GM19023 (cell line): ENCODE measurements around the gene CNTN5.
A peak's percentile ranks its signal among the peaks of the same experiment; 100 is the strongest.

Experiments used
- ATAC-seq: cut with Tn5 transposase; IDR thresholded peaks from one replicate; pipeline ENCODE4 v1.9.1; 2021; ENCODE audit warnings: mild to moderate bottlenecking, moderate library complexity; ENCODE audit not compliant: unreplicated experiment

Gene CNTN5

DNA sequence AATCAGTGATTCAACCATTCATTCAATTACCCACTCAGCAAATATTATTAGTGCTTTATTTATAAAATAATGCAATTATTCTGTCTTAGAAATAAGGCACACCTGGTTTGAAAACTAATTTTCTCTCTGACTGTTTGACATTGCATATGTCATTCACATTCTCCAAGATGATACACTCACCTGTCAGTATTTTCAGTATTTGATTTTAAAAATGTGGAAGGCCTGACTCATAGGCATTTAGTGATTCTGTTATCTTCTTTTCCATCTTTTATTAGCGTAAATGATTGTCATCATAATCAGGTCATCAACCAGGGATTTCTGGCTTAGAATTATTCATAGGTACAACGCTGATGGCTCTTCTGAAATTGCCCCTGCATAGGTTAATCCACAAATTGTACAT, 480.9 kb downstream of the CNTN5 start:
- no peak for ATAC-seq

DNA sequence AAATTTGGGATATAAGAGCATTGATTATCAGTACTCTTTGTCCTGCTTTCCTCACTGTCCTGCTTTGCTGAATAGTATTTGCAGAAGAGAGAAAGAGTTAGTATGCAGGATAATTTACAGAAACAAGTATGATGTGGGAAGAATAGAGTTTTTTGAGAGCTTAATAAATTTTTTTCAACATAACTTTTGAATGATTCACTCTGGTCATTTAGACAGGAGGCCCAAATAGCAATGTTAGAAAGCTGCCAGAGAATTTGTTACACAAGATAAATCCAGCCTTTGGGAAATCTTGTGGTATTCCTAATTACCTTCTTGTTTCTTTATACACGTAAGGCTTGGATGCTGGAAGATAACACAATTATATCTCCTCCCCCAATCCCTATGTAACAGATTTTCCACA, 484.6 kb downstream of the CNTN5 start:
- no peak for ATAC-seq

DNA sequence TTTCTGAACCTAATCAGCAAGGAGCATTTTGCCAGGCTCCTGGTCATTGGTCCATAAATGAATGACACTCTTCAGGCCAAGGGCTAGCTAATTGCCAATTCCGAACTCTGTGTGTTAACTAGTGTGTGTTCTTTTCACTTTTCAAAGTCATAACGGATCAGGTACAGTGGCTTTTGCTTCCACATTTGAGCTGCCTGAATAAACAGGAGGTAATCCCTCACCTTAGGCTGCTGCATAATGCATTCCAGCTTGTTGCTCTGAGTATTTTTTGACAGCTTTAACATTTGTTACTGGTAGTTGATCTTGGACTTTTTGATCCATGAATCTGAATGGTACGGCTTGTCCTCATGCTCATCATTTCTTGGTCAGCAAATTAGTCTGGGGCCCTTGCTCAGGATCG, 485.1 kb downstream of the CNTN5 start:
- no peak for ATAC-seq

DNA sequence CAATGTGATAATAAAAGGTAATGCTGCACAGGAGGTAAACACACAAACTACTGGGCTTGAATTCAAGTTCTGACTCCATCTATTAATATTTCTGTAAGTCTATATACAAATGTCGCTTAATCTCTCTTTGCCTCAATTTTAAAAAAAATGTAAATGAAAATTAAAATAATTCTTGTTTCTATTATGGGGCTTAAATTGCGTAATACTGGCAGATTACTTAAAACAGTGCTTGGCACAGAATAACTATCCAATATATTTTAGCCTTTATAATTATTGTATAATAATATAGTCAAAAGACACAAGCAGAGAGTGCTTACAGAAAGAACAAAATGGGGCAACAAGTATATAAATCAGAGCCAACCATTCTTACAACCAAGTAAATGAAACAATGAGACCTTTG, 489.1 kb downstream of the CNTN5 start:
- ATAC-seq: no peak

DNA sequence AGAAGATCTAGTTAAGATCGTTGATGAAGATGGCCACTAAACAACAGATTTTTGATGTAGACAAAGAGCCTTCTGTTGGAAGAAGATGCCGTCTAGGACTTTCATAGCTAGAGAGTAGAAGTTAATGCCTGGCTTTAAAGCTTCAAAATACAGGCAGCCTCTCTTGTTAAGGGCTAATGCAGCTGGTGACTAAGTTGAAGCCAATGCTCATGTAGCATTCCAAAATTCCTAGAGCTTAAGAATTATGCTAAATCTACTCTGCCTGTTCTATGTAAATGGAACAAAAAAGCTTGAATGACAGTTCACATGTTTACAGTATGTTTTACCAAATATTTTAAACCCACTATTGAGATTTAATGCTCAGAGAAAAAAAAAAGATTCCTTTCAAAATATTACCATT, 492.6 kb downstream of the CNTN5 start:
- no peak for ATAC-seq

DNA sequence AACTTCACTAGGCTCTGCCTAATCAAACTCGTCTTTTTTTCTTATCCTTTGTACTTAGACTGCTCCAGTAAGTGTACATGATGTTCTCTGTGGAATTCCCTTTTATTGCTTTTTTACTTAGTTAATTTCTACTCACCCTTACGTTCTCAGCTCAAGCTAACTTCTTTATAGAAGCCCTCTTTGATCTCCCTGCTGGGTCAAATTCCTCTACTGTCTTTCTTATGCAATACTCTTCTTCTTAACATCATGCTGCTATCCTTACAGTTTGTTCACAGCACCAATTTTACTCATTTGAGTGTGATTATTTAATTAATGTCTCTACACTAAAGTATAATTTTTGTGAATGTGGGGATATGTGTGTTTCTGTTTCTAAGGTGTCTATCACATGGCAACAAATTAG, 498.3 kb downstream of the CNTN5 start:
- ATAC-seq: no peak

DNA sequence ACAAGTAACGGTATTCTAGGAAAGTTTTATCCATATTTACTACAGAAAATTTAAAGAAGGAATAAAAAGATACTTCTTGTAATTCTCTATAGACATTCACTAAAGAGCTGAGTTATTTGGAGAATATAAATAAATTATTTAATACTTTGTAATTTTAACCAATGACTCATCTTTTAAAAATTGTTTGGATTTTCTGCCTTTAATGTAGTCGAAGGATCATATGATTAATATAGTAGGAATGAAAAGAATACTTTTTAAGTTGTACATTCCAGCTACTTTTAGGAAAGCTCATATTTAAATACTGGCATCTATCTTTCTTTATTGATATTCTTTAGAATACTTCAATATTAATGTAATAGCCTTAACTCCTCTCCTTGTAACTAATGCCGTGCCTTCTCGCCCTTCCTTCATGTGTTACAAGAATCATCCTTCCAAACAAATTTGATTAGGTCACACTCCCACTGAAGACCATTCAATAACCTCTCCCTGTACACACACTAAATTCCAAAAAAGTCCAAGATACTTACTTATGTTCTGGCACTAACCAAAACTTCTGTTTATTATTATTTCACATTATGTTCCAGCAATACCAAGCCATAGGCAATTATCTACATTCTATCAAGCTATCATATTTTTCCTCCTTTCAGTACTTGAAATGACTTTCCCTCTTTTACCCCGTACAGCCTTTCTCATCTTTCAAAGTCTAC, 501.9 kb downstream of the CNTN5 start:
- no peak for ATAC-seq

DNA sequence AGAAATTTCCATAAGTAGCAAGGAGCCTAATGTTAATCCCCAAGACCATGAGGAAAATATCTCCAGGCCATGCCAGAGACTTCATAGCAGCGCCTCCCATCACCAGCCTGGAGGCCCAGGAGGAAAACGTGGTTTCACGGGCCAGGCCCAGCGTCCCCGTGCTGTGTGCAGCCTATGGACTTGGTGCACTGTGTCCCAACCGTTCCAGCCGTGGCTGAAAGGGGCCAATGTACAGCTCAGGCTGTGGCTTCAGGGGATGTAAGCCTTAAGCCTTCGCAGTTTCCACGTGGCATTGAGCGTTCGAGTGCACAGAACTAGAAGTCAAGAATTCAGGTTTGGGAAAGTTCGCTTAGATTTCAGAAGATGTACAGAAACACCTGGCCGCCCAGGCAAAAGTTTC, 510.7 kb downstream of the CNTN5 start:
- no peak for ATAC-seq

DNA sequence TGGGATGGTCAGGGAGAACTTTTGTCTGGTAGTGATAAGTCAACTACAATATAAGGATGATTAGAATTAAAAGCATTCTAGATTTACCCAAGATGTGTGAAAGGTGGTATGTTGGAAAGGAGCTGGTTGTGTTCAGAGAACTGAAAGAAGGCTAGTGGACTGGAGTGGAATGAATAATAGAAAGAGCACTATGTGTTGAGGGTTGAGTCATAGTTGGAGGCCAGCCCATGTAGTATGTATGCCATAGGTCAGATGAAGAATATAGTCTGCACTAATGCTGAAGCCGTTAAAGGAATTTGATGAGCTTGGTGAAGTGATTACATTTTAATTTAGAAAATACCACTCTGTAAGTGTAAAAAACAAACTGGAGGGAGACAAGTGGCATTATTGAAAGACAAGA, 514.1 kb downstream of the CNTN5 start:
- peak; percentile 62 for ATAC-seq

DNA sequence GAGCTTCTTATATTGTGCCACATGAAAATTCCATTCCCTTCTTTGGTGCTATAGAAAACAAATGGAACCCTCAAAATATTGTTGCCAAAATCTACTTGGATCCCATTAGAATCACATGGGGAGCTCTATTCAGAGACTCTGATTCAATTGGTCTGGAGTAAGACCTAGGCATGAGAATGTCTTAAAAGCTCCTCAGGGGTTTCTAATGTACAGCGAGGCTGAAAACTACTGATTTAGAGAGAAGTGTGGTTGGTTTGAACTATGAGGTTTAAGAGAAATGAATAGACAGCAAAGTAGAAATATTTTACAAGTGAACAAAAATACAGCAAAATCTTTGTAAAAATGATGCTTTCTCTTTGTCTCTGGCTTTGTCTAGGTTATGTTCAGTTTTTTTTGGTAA, 514.7 kb downstream of the CNTN5 start:
- ATAC-seq: peak; percentile 60

DNA sequence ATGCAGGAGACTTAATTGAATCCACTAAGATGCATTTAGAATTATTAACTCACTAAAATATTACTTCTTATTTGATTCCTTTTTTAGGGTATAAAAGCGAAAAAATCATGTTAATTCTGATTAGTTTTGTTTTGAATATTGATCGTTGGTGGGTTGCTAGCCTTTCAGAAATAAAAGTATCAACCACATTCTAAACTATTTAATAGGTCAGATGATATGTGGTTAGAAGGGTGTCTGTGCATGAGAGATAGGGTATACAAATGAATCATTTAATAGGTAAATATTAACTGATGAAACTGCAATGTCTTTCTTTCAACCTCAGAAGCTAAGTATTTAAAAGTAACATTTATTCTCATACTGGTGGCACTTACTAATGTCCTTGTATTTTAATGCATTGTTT, 515.1 kb downstream of the CNTN5 start:
- peak; percentile 57 for ATAC-seq

DNA sequence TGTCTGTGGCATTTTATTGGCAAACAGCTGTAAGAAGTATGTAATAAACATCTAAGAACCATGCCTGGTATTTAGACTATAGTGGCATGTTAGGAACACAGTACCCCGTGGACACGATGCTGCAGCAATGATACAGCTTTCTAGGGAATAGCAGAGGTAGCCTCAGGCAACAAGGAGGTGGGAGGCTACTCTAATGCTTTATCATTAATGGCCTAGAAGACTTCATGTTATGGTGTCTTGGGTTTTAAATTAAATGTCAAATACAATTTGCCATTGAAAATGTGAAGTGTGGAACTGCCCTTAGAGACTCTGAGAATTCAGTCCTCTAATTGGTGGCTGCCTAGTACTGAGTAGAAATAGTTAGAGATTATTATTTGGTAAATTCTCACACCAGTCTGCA, 516.9 kb downstream of the CNTN5 start:
- no peak for ATAC-seq

DNA sequence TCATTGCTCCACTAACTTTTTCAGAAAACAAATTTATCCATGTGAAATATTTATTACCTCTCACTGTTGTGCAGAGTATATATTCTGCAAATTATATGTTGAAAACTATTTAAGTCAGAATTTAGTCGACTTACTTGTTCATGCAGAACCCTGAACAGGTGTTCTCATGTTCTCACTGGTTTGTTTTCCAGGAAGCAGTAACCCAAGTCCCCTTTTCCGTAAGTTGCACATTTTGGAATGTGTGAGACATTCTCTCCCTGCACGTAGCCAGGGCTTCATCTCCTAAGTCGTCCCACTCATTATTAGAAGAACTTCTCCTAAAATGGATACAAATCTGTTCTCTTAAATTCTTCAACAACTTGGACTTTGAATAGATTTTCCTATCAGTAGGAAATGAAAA, 524.9 kb downstream of the CNTN5 start:
- no peak for ATAC-seq

DNA sequence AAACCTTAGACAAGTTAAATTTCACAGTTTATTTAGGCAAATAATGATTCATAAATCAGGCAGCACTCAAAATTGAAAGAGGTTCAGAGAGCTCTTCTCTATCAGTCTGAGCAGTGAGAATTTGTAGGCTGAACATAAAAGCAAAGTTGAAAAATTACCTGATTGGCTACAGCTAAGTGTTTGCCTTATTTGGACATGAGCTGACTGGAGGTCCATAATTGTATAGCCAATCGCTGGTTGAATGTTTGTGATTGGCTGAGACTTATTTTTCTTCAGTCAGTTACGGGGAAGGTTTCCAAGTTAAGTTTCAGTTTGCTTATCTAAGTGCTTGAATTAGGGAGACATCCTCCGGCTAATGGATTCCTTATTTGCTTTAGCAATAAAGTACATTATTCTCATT, 527.5 kb downstream of the CNTN5 start:
- no peak for ATAC-seq

DNA sequence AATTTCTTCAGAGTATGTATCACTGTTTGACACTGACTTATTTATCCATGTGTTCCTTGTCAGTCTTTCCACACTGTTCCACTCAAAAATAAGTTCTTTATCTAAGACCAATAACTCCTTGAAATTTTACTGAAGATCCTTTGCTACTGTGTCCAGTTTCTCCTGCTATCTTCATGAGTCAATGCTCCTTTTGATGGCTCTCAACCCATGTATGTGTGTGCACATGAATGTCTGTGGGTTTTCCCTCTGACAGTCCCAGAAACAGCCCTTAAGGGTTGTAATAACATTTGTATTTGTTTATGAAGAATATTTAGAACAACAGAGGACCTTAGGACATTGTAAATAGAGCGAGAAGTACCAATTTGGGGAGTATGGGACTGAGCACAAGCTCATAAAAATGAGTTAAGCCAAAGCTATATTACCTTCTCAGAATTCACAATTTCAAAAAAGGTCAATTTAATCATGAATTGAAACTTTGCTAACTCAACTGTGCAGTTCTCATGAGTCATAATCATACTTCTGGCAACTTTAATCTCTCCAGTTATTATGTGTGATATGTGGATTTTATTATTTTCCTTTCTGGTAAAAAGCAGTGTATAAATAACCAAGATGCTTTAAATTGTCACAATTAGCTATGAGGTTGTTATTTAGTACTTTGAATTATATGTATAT, 533.6 kb downstream of the CNTN5 start:
- no peak for ATAC-seq

DNA sequence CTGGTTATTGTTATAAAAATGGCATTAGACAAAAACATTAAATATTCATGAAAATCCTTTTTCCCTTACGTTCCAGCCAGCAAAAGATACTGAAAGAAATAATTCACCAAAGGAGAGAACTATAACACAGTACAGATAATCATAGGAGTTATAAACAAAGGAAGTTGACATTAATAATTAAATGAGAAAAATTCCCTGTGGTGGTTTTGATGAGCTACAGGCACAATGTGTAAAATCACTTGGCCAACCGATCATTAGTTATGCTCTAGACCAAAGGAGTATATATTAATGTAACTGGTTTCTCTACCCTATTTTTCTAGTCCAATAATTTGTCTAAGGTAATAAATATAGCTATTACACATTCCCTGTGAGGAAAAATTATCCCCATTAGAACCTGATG, 534.7 kb downstream of the CNTN5 start:
- no peak for ATAC-seq

DNA sequence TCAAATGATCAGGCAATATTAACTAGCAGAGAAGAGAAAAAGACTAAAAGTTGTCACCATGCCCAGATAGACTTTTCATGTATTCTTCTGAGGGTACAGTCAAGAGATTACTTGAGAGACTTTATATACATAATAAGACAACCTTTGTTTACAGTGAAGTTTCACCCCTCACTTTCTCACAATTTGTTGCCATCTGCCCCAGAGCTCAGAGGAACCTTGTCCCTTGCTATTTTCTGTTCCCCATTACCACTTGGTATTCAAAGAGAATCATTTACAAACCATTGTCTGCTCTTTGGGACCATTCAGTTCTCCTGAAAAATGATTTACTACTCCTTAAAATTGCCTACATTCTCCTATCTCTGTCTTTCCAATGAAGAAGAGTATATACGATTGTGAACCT, 544.6 kb downstream of the CNTN5 start:
- no peak for ATAC-seq

DNA sequence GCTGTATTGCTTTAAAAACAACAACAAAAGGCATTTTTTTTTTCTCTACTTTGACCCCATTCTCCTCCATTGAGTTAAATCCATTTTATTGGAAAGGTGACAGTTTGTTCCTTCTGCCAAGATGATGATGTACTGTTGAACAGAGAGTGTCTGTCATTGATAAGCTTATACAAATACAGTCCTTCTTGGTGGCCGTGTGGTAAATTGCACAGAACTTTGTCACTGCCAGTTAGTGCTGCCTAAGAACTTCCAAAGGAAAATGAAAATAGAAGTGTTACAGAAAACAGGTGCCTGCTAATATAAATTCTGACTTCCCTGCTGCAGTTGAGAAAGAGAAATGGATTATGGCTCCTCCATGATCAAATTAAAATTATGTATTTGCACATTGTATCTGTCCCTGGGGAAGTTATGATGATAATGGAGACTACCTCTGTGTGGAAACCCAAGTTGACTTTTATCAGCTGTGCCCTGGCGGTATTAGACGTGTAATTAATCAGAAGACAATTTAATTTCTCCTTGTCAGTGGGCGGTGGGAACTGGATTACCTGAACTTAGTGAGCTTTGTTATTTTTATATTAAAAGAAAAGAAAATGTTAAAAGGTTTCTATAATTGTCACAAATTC, 546.7 kb downstream of the CNTN5 start:
- no peak for ATAC-seq

DNA sequence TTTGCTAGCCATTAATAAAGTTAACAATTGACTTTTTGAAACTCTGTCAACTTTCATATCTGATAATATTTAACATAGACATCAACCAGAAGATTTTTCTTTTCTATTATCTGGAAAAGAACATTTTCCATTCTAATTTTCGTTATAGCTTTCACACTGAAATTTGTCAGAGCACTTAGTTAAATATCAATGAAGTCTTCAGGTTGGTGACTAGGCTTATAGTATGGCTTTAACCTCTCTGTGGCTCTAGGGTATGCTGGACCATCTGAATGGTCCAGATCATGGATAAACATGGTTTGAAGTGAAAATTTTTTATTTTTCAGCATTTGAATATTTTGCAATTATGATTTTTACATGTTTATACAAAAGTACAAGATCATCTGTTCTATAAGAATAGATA, 548.1 kb downstream of the CNTN5 start:
- no peak for ATAC-seq

DNA sequence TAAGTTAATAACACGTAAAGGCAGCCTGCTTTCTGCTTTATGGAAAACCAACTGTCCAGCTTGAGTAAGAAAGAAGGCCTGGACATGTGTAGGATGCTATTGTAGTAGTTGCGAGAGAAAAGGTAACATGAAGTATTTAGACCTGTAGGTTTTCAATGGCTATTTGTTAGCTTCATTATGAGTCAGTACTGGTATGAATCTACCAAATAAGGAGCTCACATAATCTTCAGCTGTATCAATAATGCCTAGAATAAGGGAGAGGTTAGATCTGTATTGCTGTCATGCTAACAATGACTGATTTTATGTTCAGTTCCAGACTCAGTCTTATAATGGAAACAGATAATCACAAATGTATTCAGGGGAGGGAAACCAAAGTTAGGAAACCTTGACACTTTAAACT, 550.3 kb downstream of the CNTN5 start:
- peak; percentile 77 for ATAC-seq

DNA sequence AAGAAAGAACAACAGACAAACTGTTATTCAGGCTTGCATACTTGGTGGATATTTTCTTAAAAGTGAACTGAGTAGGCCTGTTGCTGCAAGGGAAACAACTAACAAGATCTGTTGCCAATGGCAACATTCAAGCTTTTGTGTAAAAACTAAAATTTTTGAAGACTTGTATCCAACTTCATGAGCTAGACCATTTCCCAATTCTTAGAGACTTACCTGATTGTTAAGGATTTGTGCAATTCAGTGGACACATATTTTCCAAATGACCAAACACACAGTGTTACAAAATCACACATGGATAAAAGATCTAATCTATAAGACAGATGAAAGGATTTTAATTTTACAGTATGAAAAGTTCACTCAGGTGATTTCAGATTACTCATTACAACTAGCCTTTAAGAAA, 564.1 kb downstream of the CNTN5 start:
- ATAC-seq: no peak

DNA sequence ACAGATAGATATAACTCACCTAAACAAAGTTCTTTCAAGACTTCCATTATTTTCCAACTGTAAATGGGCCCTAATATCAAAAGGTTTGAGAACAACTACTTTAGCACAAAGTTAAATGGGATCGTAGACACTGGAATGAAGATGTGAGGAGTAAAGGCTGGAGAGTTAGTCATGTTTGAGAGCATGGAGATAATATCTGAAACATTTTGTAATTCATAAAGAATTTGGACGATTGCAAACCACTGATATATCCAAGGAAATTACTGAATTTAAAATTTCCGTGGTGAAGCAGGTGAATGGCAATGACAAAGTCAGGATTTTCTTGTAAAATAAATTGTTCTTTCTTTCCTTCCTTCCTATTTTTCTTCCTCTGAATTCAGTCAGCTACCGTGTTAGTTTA, 564.9 kb downstream of the CNTN5 start:
- ATAC-seq: no peak
